Stimulated activated CD4-positive, alpha-beta T cell treated with anti-CD3 and anti-CD28 coated beads, Interleukin-12 subunit alpha, Interleukin-12 subunit beta, amount 100 ng/mL, for 48 hours (primary cell): ENCODE measurements around the gene GIT1.
A peak's percentile ranks its signal among the peaks of the same experiment; 100 is the strongest.

Source experiments
- DNase-seq, 3 donors: peaks; one replicate each; pipeline ENCODE4 v3.0.0-alpha.2; 2020; ENCODE audit warnings: low read depth in 2 of 3, low spot score in 1 of 3

GIT1 gene

GRCh38 chr17:29616300-29617048 lies 27.0 kb upstream of the GIT1 start:
- no peak for DNase-seq

GRCh38 chr17:29615492-29616299 lies 26.2 kb upstream of the GIT1 start:
- DNase-seq: peak; percentile 71 to 80 (median 79)

DNA sequence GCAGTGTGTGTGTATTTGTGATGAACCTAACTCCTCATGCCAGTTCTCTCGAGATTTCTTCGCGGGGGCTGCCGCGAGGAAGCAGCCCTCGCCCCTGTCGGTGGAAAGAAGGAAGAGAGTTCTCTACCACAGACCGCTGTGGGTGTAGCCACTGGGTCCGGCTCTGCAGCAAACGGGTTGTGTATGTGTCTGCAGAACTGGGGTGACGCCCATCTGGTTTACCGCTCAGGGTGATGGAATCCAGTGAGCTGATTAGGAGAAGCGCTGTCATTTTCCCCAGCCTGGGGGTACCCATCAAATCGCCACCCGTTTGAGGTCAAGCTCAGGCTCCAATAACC lies 25.6 kb upstream of the GIT1 start:
- no peak for DNase-seq

DNA sequence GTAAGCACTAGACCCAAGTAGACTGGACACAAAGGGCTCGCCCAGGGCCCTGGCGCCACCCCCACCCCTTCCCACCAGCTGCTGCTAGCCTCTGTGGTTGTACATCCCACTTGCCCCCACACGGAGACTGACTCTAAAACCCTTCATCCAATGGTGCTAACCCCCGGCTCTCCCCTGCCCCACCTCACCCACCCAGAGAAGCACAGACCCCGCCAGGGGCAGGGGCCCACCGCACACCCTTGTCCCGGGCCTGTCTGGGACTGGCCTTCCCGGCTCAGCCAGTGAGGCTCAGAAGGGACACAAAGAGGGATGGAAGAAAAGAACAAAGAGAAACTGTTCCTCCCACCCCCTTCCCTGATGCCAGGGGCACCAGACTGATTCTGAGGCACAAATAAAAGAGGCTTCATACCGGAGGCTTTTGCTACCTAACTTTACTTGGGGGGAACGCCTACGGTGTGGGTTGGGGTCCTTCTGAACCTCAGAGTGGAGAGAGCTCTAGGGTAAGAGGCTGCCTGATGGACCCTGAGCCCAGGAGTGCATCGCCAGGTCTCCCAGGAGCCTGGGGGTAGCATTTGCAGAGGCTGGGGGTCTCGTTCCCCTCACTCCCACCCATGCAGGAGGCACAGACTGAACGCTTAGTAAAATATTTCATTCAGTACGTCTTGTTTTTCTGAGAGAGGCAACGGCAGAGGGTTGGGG lies 25.1 kb upstream of the GIT1 start:
- DNase-seq: no peak

- DNase-seq: no peak
These were observed 24.4 kb upstream of the GIT1 start for GRCh38 chr17:29613856-29614255.

DNA sequence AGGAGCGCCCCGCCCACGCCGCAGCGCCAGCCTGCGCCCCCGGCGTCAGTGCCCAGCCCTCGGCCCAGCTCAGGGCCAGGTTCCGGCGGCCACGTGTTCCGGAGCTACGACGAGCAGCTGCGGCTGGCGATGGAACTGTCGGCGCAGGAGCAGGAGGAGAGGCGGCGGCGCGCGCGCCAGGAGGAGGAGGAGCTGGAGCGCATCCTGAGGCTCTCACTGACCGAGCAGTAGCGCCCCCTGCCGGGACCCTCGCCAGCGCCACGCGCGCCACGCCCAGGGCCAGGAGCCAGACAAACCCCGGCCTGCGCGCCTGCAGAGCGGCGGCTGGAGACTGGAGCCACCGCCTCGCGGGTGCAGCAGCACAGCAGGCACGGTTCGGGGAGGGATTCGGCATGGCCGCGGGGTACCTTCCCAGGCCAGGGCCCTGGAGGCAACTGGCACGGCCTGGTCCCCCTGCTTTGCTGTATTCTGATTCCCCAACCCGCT lies 23.9 kb upstream of the GIT1 start:
- DNase-seq: peak; percentile 94 to 98 (median 95)

DNA sequence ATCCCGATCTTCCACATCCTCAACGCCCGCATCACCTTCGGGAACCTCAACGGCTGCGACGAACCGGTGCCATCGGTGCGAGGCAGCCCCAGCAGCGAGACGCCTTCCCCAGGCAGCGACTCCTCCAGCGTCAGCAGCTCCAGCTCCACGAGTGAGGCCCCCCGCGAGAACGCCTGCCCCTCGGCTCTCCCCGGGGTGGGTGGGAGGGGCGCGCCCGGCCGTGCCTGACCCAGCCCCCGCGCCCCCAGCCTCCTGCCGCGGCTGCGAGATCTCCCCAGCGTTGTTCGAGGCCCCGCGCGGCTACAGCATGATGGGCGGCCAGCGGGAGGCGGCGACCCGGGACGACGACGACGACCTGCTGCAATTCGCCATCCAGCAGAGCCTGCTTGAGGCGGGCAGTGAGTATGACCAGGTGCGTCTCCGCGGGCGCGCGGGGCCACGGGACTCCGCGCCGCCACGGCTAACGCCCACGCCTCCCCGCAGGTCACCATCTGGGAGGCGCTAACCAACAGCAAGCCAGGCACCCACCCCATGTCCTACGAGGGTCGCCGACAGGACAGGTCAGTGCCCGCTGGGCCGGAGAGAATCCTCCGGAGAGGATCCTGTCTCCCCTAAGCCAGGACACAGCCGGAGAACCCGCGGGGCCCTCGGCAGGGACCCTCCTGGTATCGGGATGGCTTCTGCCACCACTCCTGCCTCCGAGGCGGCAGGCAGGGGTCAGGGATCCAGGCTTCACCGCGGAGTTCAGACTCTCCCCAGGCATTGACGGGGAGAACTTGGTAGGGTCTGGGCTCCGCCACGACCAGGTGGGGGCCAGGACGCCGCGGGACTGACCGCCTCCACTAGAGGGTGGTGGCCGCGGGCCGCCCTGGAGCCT lies 23.2 kb upstream of the GIT1 start:
- no peak for DNase-seq

DNA sequence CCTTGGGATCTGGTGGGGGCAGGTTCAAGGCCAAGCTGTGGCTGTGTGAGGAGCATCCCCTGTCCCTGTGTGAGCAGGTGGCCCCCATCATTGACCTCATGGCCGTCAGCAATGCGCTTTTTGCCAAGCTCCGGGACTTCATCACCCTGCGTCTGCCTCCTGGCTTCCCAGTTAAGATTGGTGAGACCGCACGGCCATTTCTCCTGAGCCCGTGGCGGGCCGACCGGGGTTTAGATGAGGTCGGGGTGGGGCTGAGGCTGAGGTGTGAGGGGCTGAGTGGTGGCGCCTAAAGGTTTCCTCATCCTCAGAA lies 22.6 kb upstream of the GIT1 start:
- no peak for DNase-seq

DNA sequence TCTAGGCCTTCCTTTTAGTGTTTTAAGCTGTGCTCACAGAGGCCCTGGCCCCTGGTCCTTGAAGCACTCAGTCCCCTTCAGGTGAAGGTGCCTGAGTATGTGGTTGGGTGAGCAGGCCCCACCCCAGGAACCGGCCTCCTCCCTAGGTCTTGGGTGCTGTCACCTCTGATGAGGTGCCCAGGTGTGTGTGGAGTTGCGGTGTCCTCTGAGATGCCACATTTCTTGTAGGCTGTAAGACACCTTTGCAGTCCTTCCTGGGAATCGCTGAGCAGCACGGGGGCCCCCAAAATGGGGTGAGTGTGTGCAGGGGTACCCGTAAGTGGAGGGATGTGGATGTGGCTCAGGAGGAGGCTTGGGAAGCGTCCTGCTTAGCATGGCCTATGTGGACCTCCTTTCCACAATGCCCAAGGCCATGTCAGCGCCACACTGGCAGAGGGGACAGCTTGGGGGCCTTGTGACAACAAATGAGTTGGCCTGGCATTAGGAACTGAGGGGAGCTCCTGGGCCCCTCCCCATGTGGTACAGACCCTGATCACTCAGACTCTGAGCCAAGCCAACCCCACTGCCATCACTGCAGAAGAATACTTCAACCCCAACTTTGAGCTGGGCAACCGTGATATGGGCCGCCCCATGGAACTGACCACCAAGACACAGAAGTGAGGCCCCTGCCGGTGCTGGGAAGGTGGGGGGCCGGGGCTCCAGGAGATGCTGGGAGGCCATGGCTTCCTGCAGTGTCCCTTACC lies 22.1 kb upstream of the GIT1 start:
- no peak for DNase-seq

GRCh38 chr17:29610395-29610794 lies 20.9 kb upstream of the GIT1 start:
- no peak for DNase-seq

GRCh38 chr17:29608986-29609385 lies 19.5 kb upstream of the GIT1 start:
- DNase-seq: no peak

DNA sequence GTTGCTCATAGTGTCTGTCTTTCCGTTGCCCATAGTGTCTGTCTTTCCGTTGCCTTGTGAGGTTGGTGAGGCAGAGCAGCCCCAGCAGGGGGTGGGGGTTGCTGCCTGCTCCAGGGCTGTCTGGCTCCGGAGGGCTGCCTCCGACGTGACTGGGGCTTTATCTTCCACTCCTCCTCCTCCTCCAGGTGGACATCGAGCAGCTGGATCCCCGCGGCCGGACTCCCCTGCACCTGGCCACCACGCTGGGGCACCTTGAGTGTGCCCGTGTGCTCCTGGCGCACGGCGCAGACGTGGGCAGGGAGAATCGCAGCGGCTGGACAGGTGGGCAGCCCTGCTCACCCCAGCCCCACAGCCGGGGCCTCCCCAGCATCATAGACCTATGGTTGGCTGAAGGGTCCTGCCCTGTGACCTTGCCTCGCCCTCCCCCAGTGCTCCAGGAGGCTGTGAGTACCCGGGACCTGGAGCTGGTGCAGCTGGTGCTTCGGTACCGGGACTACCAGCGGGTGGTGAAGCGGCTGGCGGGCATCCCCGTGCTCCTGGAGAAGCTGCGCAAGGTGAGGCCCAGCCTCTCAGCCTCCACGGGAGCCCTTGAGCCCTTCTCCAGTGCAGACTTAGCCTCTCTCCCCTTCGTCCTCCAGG lies 18.2 kb upstream of the GIT1 start:
- no peak for DNase-seq

- no peak for DNase-seq
These were observed 13.7 kb upstream of the GIT1 start for GRCh38 chr17:29603109-29603674.

GRCh38 chr17:29597361-29598172 lies 8.1 kb upstream of the GIT1 start:
- DNase-seq: no peak

GRCh38 chr17:29596811-29597210 lies 7.4 kb upstream of the GIT1 start:
- DNase-seq: no peak

DNA sequence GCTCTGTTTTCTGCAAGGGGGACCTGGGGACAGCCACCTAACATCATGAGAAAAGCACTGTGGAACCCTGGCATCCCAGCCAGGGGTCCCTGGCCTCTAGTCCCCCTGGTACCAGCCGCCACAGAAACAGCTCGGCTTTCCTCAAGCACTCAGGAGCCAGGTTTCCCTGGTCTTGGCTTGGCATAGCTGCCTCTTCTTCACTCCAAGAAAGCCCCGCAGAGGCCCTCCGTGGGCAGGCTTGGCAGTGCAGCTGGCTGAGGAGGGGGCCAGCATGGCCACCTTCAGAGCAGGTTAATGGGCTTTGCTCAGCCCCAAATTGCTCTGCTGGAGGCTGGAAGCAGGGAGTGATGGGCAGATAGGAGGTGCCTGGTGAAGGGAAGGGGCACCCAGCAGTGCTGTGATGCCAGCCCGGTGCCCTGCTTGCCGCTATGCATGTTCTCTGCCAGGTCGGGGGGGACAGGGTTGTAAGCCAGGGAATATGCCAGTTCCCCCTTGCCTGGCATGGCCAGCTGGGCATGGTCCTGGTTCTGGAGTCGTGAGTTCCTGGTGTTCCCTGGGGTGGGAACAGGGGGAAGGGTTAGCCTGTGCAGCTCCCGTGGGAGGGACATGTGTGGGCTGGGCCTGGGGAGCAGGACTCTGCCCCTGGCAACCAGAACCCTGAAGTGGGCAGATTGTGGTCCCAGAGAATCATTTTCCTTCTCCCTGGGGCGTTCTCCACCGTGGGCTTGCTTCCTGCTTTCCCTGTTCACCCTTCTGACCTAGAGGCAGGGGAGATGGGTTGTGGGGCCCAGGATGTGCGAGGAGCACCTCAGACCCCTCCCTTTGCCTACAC lies 6.7 kb upstream of the GIT1 start:
- no peak for DNase-seq

DNA sequence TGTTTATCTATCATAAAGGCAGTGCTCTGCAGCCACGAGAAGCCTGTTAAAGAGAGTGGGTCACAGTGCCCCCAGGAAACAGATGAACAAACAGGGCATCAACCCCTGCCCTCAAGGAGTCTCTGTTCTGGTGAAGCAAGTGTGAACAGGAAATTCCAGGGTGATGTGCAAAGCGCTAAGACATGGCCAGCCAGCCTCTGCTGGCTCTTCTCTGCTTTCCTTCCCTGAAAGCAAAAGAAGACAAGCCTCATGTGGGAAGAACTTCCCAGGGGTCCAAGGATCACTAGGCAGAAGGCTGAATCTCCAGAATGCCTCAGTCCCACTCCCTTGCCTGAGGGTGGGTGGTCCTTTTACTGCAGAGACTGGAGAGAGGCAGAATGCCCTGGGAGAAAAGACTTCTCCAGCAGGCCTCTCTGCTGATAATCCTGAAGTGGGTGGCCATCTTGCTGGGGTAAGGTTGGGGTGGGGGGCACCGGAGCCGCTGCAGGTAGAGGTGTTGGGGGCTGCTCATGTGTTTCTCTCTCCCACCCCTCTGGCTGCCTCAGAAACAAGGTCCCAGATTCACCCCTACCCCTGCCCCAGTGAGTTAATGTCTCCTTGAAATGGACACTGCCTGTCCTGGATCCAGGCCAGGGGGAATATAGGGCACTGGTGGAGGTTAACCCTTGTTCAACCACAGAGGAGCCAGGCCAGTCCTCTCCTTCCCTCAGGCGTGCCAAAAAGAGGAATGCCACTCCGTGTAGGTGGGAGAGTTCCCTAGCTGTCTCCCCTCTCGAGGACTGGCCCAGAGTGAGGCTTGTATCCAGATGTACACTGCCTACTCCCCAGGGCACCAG lies 5.9 kb upstream of the GIT1 start:
- DNase-seq: no peak
